Measurements from ENCODE around the gene LHFPL3.

LHFPL3 gene

DNA sequence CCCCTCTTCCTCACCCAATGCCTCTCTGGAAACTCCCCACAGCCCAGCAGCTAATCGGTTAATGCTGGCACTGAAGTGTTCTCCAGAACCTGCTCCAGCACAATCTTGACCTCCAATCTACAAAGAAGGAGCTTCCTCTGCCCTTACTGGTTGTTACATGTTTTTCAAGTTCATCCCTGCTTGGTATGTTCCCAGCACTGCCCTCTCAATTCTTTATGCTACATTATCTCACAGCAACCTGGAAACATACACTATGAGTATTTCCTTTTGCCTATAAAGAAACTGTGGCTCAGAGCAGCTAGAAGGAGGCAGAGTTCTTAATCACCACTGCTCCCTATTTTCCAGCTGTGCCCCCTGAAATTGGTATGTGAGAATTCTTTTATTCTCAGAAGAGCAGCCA, 601.5 kb downstream of the LHFPL3 start:
- Histone ChIP-seq H3K27ac (ENCODE audit: low read depth, low read length, poor library complexity, severe bottlenecking) (no peak overlapping the region), H3K9me2 (ENCODE audit: low read depth, low read length) (no peaks in the 10 kb centered on the region)

DNA sequence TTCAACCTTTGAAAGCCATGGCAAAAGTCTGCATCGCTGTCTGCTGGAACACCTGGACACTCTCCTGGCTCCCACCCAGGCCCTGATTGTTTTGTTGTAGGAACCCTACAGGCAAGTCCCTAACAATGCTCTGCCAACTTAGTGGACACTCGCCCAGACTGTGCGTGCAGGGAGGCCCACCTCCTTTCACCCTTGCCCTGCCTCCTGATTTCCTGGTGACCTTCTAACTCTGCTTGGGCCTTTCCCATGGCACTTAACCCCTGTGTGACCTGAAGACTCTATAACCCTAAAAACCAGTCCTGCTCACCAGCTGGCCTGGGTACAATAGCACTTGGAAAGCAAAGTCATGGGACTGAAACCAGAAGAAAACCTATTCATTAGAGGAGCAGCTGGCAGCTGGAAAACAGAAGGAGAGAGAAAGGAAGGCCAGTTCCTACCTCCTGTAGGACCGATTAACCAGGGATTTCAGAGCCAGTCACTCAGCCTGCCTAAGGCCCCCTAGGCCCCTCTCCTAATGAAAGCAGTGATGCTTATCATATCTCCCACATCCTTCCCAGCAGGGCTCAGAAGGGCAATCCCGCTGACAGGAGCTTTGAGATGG, 602.9 kb downstream of the LHFPL3 start:
- no peak overlapping the region for H3K27ac ChIP-seq (ENCODE audit: low read depth, low read length, poor library complexity, severe bottlenecking)
- H3K9ac ChIP-seq (ENCODE audit: low read length) = no peak overlapping the region
- H3K4me2 ChIP-seq (ENCODE audit: low read length) = no peak overlapping the region

More for the DNA sequence above, 601.5 kb downstream of the LHFPL3 start:
- no peak overlapping the region for H2AFZ ChIP-seq (ENCODE audit: low read length)
- no peak overlapping the region for H3K4me3 ChIP-seq (ENCODE audit: low read depth, low read length, poor library complexity, severe bottlenecking)
- no peaks in the 10 kb centered on the region for H3K36me3 ChIP-seq (ENCODE audit: insufficient read depth, low read length)
- H3K27me3 ChIP-seq (ENCODE audit: insufficient read depth, low read length) = no peaks in the 10 kb centered on the region
- peaks cover 20% of the 10 kb centered on the region for H3K4me1 ChIP-seq (ENCODE audit: insufficient read depth, low read length, severe bottlenecking)
- no peak overlapping the region for H3K9ac ChIP-seq (ENCODE audit: low read length)
- no peaks in the 10 kb centered on the region for H3K79me2 ChIP-seq (ENCODE audit: insufficient read depth, low read length)
- H3K4me2 ChIP-seq (ENCODE audit: low read length) = no peak overlapping the region
- no peaks in the 10 kb centered on the region for H3F3A ChIP-seq (ENCODE audit: insufficient read depth, low read length)
- no peaks in the 10 kb centered on the region for H3K9me3 ChIP-seq (ENCODE audit: low read length)
- TF ChIP-seq, protein P1, sequence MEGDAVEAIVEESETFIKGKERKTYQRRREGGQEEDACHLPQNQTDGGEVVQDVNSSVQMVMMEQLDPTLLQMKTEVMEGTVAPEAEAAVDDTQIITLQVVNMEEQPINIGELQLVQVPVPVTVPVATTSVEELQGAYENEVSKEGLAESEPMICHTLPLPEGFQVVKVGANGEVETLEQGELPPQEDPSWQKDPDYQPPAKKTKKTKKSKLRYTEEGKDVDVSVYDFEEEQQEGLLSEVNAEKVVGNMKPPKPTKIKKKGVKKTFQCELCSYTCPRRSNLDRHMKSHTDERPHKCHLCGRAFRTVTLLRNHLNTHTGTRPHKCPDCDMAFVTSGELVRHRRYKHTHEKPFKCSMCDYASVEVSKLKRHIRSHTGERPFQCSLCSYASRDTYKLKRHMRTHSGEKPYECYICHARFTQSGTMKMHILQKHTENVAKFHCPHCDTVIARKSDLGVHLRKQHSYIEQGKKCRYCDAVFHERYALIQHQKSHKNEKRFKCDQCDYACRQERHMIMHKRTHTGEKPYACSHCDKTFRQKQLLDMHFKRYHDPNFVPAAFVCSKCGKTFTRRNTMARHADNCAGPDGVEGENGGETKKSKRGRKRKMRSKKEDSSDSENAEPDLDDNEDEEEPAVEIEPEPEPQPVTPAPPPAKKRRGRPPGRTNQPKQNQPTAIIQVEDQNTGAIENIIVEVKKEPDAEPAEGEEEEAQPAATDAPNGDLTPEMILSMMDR (IDR thresholded peaks at IDR 0.05; ENCODE audit: low read length) = no peak
- TF ChIP-seq EZH2 (IDR thresholded peaks at IDR 0.05; ENCODE audit: borderline replicate concordance, low read length) = no peak
- no peaks in the 10 kb centered on the region for H4K20me1 ChIP-seq (ENCODE audit: insufficient read depth, low read length)

DNA sequence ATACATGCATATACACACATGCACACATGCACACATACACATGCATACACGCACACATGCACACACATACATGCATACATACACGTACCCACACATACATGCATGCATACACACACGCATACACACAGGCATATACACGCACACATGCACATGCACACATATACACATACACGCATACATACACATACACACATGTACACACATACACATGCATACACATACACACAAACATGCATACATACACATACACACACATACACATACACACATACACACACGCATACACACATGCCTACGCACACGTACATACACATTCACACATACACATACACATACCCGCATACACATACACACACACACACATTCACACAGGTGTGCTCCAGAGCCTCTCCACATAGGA, 604.6 kb downstream of the LHFPL3 start:
- Histone ChIP-seq H3K36me3 (ENCODE audit: insufficient read depth, low read length) (no peaks in the 10 kb centered on the region), H4K20me1 (ENCODE audit: insufficient read depth, low read length) (no peaks in the 10 kb centered on the region), H3K4me2 (ENCODE audit: low read length) (no peak overlapping the region; the same call in 1 of the 2 replicates), H3K9me2 (ENCODE audit: low read depth, low read length) (no peaks in the 10 kb centered on the region), H3K9ac (ENCODE audit: low read length) (no peak overlapping the region), H3K79me2 (ENCODE audit: insufficient read depth, low read length) (no peaks in the 10 kb centered on the region), H3K4me3 (ENCODE audit: low read depth, low read length, poor library complexity, severe bottlenecking) (no peak overlapping the region), H3K27ac (ENCODE audit: low read depth, low read length, poor library complexity, severe bottlenecking) (peak overlapping the region; percentile 39), H2AFZ (ENCODE audit: low read length) (no peak overlapping the region), H3F3A (ENCODE audit: insufficient read depth, low read length) (no peaks in the 10 kb centered on the region), H3K4me1 (ENCODE audit: insufficient read depth, low read length, severe bottlenecking) (peaks cover 40% of the 10 kb centered on the region), H3K27me3 (ENCODE audit: insufficient read depth, low read length) (no peaks in the 10 kb centered on the region), H3K9me3 (ENCODE audit: low read length) (no peaks in the 10 kb centered on the region)
- no peak for TF ChIP-seq EZH2 (IDR thresholded peaks at IDR 0.05; ENCODE audit: borderline replicate concordance, low read length)
- TF ChIP-seq, protein P1 (IDR thresholded peaks at IDR 0.05; ENCODE audit: low read length) = no peak

More for the DNA sequence above, 602.9 kb downstream of the LHFPL3 start:
- H3K4me1 ChIP-seq (ENCODE audit: insufficient read depth, low read length, severe bottlenecking) = peaks cover 31% of the 10 kb centered on the region
- no peaks in the 10 kb centered on the region for H3K9me2 ChIP-seq (ENCODE audit: low read depth, low read length)
- no peaks in the 10 kb centered on the region for H3K27me3 ChIP-seq (ENCODE audit: insufficient read depth, low read length)
- no peaks in the 10 kb centered on the region for H3K79me2 ChIP-seq (ENCODE audit: insufficient read depth, low read length)
- H3K9me3 ChIP-seq (ENCODE audit: low read length) = no peaks in the 10 kb centered on the region
- TF ChIP-seq EZH2 (IDR thresholded peaks at IDR 0.05; ENCODE audit: borderline replicate concordance, low read length) = no peak
- TF ChIP-seq, protein P1 (IDR thresholded peaks at IDR 0.05; ENCODE audit: low read length) = no peak
- no peak overlapping the region for H2AFZ ChIP-seq (ENCODE audit: low read length)
- H3K4me3 ChIP-seq (ENCODE audit: low read depth, low read length, poor library complexity, severe bottlenecking) = no peak overlapping the region
- H4K20me1 ChIP-seq (ENCODE audit: insufficient read depth, low read length) = no peaks in the 10 kb centered on the region
- no peaks in the 10 kb centered on the region for H3K36me3 ChIP-seq (ENCODE audit: insufficient read depth, low read length)
- H3F3A ChIP-seq (ENCODE audit: insufficient read depth, low read length) = no peaks in the 10 kb centered on the region

Measured in OCI-LY1 (cell line).